Measurements from ENCODE around the gene TH. TPM values are rescaled to one million over a fixed set of nuclear protein-coding genes. Genes with fewer than 3 reads are reported as not detected.

The TH gene
- total and polyA plus RNA-seq, 2 donors (not counting 1 experiment from before 2014, with no cell fraction given): not detected

DNA sequence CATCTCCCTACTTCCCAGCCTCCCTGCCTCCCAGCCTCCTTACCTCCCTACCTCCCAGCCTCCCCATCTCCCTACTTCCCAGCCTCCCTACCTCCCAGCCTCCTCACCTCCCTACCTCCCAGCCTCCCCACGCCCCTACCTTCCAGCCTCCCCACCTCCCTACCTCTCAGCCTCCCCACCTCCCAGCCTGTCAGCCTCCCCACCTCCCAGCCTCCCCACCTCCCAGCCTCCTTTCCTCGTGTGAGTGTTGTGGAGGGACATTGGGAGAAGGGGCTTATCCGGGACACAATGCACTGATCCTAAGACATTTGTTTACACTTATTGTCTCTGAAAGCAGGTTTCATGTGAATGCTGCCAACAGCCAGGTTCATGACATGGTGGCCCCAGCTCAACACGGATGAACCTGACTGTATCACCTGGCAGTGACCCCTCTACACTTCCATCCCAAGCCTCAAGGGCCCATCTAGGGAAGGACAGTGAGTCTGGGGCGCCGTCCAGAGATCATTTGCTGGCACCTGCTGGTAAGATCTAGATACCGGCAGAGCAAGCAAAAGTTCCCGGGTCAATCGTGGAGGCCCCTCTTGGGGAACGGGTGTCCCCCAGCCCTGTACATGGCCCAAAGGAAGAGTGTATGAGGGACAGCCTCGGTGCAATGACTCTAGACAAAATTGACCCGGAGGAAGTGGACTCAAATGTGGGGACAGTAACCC is 34.5 kb upstream of the TH start:
- peaks cover 0 to 9% (median 0%) of the 10 kb centered on the region in 3 donors for H3K9me3 ChIP-seq (ENCODE audit: control extremely low read depth in 1 of 3, control insufficient read depth in 2 of 3, insufficient read depth in 1 of 3, low read length in 2 of 3)
- no peak overlapping the region for H2AFZ ChIP-seq (ENCODE audit: insufficient read depth, low read depth, low read length, poor library complexity, severe bottlenecking)
- intact Hi-C loops (cut with micrococcal nuclease): no loop called here
- no peaks in the 10 kb centered on the region for H3K79me2 ChIP-seq (ENCODE audit: control insufficient read depth, insufficient read depth, low read length)
- H3K4me2 ChIP-seq (replicated peaks; ENCODE audit: low read depth, low read length, poor library complexity, severe bottlenecking): no peak overlapping the region
- Mint-ChIP-seq H3K27ac (no peak overlapping the region), H3K4me3 (no peak overlapping the region), H3K4me1 (no peaks in the 10 kb centered on the region), H3K9me3 (ENCODE audit: insufficient read depth) (no peaks in the 10 kb centered on the region), H3K27me3 (peaks cover 9% of the 10 kb centered on the region)
- H3K27me3 ChIP-seq (replicated peaks in 1 of 4; ENCODE audit: control extremely low read depth in 1 of 4, control insufficient read depth in 3 of 4, insufficient read depth in 4 of 4, low read length in 3 of 4): no peaks in the 10 kb centered on the region
- H3K9ac ChIP-seq (ENCODE audit: low read length): no peak overlapping the region
- 90% methylated on average over 9 of the region's 12 CpGs for WGBS (ENCODE audit: insufficient coverage)
- no peaks in the 10 kb centered on the region for H4K20me1 ChIP-seq (ENCODE audit: control insufficient read depth, insufficient read depth, low read length, poor library complexity, severe bottlenecking)
- no peak for TF ChIP-seq CTCF (IDR thresholded peaks at IDR 0.05)
- no peak for DNase-seq
- ChIA-PET POLR2A (no interaction called here), CTCF (no interaction called here)
- H3K4me3 ChIP-seq (ENCODE audit: control extremely low read depth in 1 of 5, extremely low read depth in 1 of 5, insufficient read depth in 1 of 5, low read depth in 2 of 5, low read length in 4 of 5): no peak overlapping the region
- H3K4me1 ChIP-seq (ENCODE audit: control insufficient read depth in 2 of 2, insufficient read depth in 2 of 2, low read length in 2 of 2): no peaks in the 10 kb centered on the region
- no peak overlapping the region for H3K27ac ChIP-seq (ENCODE audit: low read length in 2 of 2)
- no peak for ATAC-seq (ENCODE audit: low read depth)
- H3K36me3 ChIP-seq (replicated peaks in 1 of 2; ENCODE audit: control extremely low read depth in 1 of 2, control insufficient read depth in 1 of 2, extremely low read depth in 1 of 2, insufficient read depth in 2 of 2, low read length in 1 of 2): no peaks in the 10 kb centered on the region

GRCh38 chr11:2205214-2205720 is 33.7 kb upstream of the TH start:
- CTCF ChIA-PET: no interaction called here
- H3K27ac ChIP-seq (ENCODE audit: low read length in 2 of 2): no peak overlapping the region
- intact Hi-C loops (cut with micrococcal nuclease): no loop called here
- no peak for DNase-seq
- no peaks in the 10 kb centered on the region for H3K27me3 ChIP-seq (replicated peaks in 1 of 4; ENCODE audit: control extremely low read depth in 1 of 4, control insufficient read depth in 3 of 4, insufficient read depth in 4 of 4, low read length in 3 of 4)
- H3K9ac ChIP-seq (ENCODE audit: low read length): no peak overlapping the region
- Mint-ChIP-seq H3K4me3 (no peak overlapping the region), H3K4me1 (no peaks in the 10 kb centered on the region), H3K27ac (no peak overlapping the region), H3K9me3 (ENCODE audit: insufficient read depth) (peaks cover 2% of the 10 kb centered on the region), H3K27me3 (peaks cover 9% of the 10 kb centered on the region)
- no peak overlapping the region for H3K4me2 ChIP-seq (replicated peaks; ENCODE audit: low read depth, low read length, poor library complexity, severe bottlenecking)
- H3K4me1 ChIP-seq (ENCODE audit: control insufficient read depth in 2 of 2, insufficient read depth in 2 of 2, low read length in 2 of 2): no peaks in the 10 kb centered on the region
- WGBS (ENCODE audit: insufficient coverage): 100% methylated on average over 1 of the region's 1 CpG
- H2AFZ ChIP-seq (ENCODE audit: insufficient read depth, low read depth, low read length, poor library complexity, severe bottlenecking): no peak overlapping the region
- H3K79me2 ChIP-seq (ENCODE audit: control insufficient read depth, insufficient read depth, low read length): no peaks in the 10 kb centered on the region
- H4K20me1 ChIP-seq (ENCODE audit: control insufficient read depth, insufficient read depth, low read length, poor library complexity, severe bottlenecking): no peaks in the 10 kb centered on the region
- no peaks in the 10 kb centered on the region for H3K36me3 ChIP-seq (replicated peaks in 1 of 2; ENCODE audit: control extremely low read depth in 1 of 2, control insufficient read depth in 1 of 2, extremely low read depth in 1 of 2, insufficient read depth in 2 of 2, low read length in 1 of 2)
- TF ChIP-seq CTCF (IDR thresholded peaks at IDR 0.05) (no peak), EZH2 (IDR thresholded peaks at IDR 0.05; ENCODE audit: borderline replicate concordance, insufficient read depth, low read depth, low read length, poor library complexity, severe bottlenecking) (no peak)
- peaks cover 0 to 12% (median 0%) of the 10 kb centered on the region in 3 donors for H3K9me3 ChIP-seq (ENCODE audit: control extremely low read depth in 1 of 3, control insufficient read depth in 2 of 3, insufficient read depth in 1 of 3, low read length in 2 of 3)
- POLR2A ChIA-PET: no interaction called here
- H3K4me3 ChIP-seq (ENCODE audit: control extremely low read depth in 1 of 5, extremely low read depth in 1 of 5, insufficient read depth in 1 of 5, low read depth in 2 of 5, low read length in 4 of 5): no peak overlapping the region
- no peak for ATAC-seq (ENCODE audit: low read depth)
